Measurements from ENCODE around the gene DCAF8. TPM values are rescaled to one million over a fixed set of nuclear protein-coding genes. Genes with fewer than 3 reads are reported as not detected.

Gene DCAF8
- total RNA-seq, 1 donor from 2014 or later: 109 TPM

- DNase-seq (ENCODE audit: low spot score): no peak
These were observed 35.3 kb downstream of the DCAF8 start for GRCh38 chr1:160227034-160227433.

- DNase-seq (ENCODE audit: low spot score): no peak
These were observed 35.7 kb downstream of the DCAF8 start for GRCh38 chr1:160226623-160227022.

GRCh38 chr1:160225345-160225744, 37.0 kb downstream of the DCAF8 start:
- no peak for DNase-seq (ENCODE audit: low spot score)

- DNase-seq (ENCODE audit: low spot score): no peak
These were observed 37.7 kb downstream of the DCAF8 start for GRCh38 chr1:160224606-160225005.

- no peak for DNase-seq (ENCODE audit: low spot score)
These were observed 39.8 kb downstream of the DCAF8 start for GRCh38 chr1:160222546-160222945.

GRCh38 chr1:160221089-160221488, 41.3 kb downstream of the DCAF8 start:
- DNase-seq (ENCODE audit: low spot score): no peak

- no peak for DNase-seq (ENCODE audit: low spot score)
These were observed 42.0 kb downstream of the DCAF8 start for GRCh38 chr1:160220301-160220700.

- peak; percentile 84 for DNase-seq (ENCODE audit: low spot score)
These were observed 43.1 kb downstream of the DCAF8 start for GRCh38 chr1:160219062-160219929.

- DNase-seq (ENCODE audit: low spot score): peak; percentile 41
These were observed 44.8 kb downstream of the DCAF8 start for GRCh38 chr1:160217481-160218051.

GRCh38 chr1:160216301-160216700, 46.0 kb downstream of the DCAF8 start:
- no peak for DNase-seq (ENCODE audit: low spot score)

- no peak for DNase-seq (ENCODE audit: low spot score)
These were observed 47.7 kb downstream of the DCAF8 start for GRCh38 chr1:160214481-160215140.

GRCh38 chr1:160211046-160211790, 51.1 kb downstream of the DCAF8 start:
- DNase-seq (ENCODE audit: low spot score): no peak

- no peak for DNase-seq (ENCODE audit: low spot score)
These were observed 51.8 kb downstream of the DCAF8 start for GRCh38 chr1:160210561-160210960.

- DNase-seq (ENCODE audit: low spot score): peak; percentile 61
These were observed 52.9 kb downstream of the DCAF8 start for GRCh38 chr1:160209321-160210046.

GRCh38 chr1:160208557-160209320, 53.6 kb downstream of the DCAF8 start:
- DNase-seq (ENCODE audit: low spot score): no peak

- DNase-seq (ENCODE audit: low spot score): peak; percentile 69
These were observed 54.4 kb downstream of the DCAF8 start for GRCh38 chr1:160207771-160208556.

- no peak for DNase-seq (ENCODE audit: low spot score)
These were observed 55.2 kb downstream of the DCAF8 start for GRCh38 chr1:160207118-160207650.

- DNase-seq (ENCODE audit: low spot score): peak; percentile 79
These were observed 55.8 kb downstream of the DCAF8 start for GRCh38 chr1:160206421-160207117.

- DNase-seq (ENCODE audit: low spot score): peak; percentile 52
These were observed 56.3 kb downstream of the DCAF8 start for GRCh38 chr1:160206036-160206389.
